OCI-LY1 (cell line): ENCODE data around the gene MACROD2.

ENCODE experiments used
- H2AFZ ChIP-seq: fragments of 200-600 bp; sonication (generic), shearing (Covaris generic); 2 replicates; pipeline ENCODE4 v1.6.0; 2014; ENCODE audit warnings: antibody characterized with exemption, mild to moderate bottlenecking, low read length
- H3F3A ChIP-seq: fragments of 200-600 bp; sonication (generic), shearing (Covaris generic); 2 replicates; pipeline ENCODE4 v1.6.0; 2014; ENCODE audit warnings: mild to moderate bottlenecking, antibody characterized with exemption, low read length, moderate library complexity; ENCODE audit not compliant: insufficient read depth
- H3K27ac ChIP-seq: fragments of 200-600 bp; sonication (generic); 2 replicates; pipeline ENCODE4 v1.5.1; 2014; ENCODE audit warnings: low read length, mixed run types, mild to moderate bottlenecking, low read depth; ENCODE audit not compliant: poor library complexity, severe bottlenecking
- H3K27me3 ChIP-seq: fragments of 200-600 bp; sonication (generic); 2 replicates; pipeline ENCODE4 v1.6.0; 2014; ENCODE audit warnings: antibody characterized with exemption, mild to moderate bottlenecking, low read length, moderate library complexity; ENCODE audit not compliant: insufficient read depth
- H3K36me3 ChIP-seq: fragments of 200-600 bp; sonication (generic); 2 replicates; pipeline ENCODE4 v1.6.1; 2014; ENCODE audit warnings: mild to moderate bottlenecking, antibody characterized with exemption, low read length, moderate library complexity, mixed read lengths; ENCODE audit not compliant: insufficient read depth
- H3K4me1 ChIP-seq: fragments of 200-600 bp; sonication (generic); 2 replicates; pipeline ENCODE4 v1.5.1; 2014; ENCODE audit warnings: mild to moderate bottlenecking, low read length, moderate library complexity; ENCODE audit not compliant: insufficient read depth, severe bottlenecking
- H3K4me2 ChIP-seq: fragments of 200-600 bp; sonication (generic), shearing (Covaris generic); 2 replicates; pipeline ENCODE4 v1.6.1; 2014; ENCODE audit warnings: low read length
- H3K4me3 ChIP-seq: fragments of 200-600 bp; sonication (generic); 2 replicates; pipeline ENCODE4 v1.5.1; 2014; ENCODE audit warnings: low read length, low read depth, mild to moderate bottlenecking, mixed read lengths; ENCODE audit not compliant: poor library complexity, severe bottlenecking
- H3K79me2 ChIP-seq: fragments of 200-600 bp; shearing (Covaris generic); 2 replicates; pipeline ENCODE4 v1.6.1; 2016; ENCODE audit warnings: mixed run types, low read length, mixed read lengths; ENCODE audit not compliant: insufficient read depth
- H3K9ac ChIP-seq: fragments of 200-600 bp; sonication (generic), shearing (Covaris generic); 2 replicates; pipeline ENCODE4 v1.6.1; 2014; ENCODE audit warnings: mild to moderate bottlenecking, low read length, mixed read lengths
- H3K9me2 ChIP-seq: fragments of 200-600 bp; sonication (generic), shearing (Covaris generic); 2 replicates; pipeline ENCODE4 v1.6.1; 2014; ENCODE audit warnings: low read depth, mild to moderate bottlenecking, low read length, mixed read lengths
- H3K9me3 ChIP-seq: fragments of 200-600 bp; shearing (Covaris generic); 2 replicates; pipeline ENCODE4 v1.6.1; 2014; ENCODE audit warnings: low read length, mixed read lengths
- H4K20me1 ChIP-seq: fragments of 200-600 bp; sonication (generic), shearing (Covaris generic); 2 replicates; pipeline ENCODE4 v1.6.0; 2016; ENCODE audit warnings: mild to moderate bottlenecking, low read length; ENCODE audit not compliant: insufficient read depth
- CTCF ChIP-seq: fragments of 200-600 bp; sonication (generic), shearing (Covaris generic); IDR thresholded peaks from 2 replicates; pipeline ENCODE4 v1.5.1; 2017; ENCODE audit warnings: mild to moderate bottlenecking, antibody characterized with exemption, low read length, moderate library complexity, mixed read lengths
- EZH2 ChIP-seq: fragments of 200-600 bp; sonication (generic), shearing (Covaris generic); IDR thresholded peaks from 2 replicates; pipeline ENCODE4 v1.8.0; 2017; ENCODE audit warnings: borderline replicate concordance, mixed run types, mild to moderate bottlenecking, antibody characterized with exemption, low read length, moderate library complexity, mixed read lengths

MACROD2 gene

GRCh38 chr20:14581731-14582130 is 586.4 kb downstream of the MACROD2 start:
- Histone ChIP-seq H3K4me1 (no peaks in the 10 kb centered on the region), H3K27ac (no peak overlapping the region), H3F3A (no peaks in the 10 kb centered on the region), H2AFZ (no peak overlapping the region), H3K79me2 (no peaks in the 10 kb centered on the region), H3K36me3 (no peaks in the 10 kb centered on the region), H3K4me2 (no peak overlapping the region), H3K4me3 (no peak overlapping the region), H3K9ac (no peak overlapping the region), H3K9me3 (no peaks in the 10 kb centered on the region), H3K9me2 (no peaks in the 10 kb centered on the region), H3K27me3 (no peaks in the 10 kb centered on the region), H4K20me1 (no peaks in the 10 kb centered on the region)
- TF ChIP-seq EZH2 = no peak
- TF ChIP-seq CTCF = no peak

DNA sequence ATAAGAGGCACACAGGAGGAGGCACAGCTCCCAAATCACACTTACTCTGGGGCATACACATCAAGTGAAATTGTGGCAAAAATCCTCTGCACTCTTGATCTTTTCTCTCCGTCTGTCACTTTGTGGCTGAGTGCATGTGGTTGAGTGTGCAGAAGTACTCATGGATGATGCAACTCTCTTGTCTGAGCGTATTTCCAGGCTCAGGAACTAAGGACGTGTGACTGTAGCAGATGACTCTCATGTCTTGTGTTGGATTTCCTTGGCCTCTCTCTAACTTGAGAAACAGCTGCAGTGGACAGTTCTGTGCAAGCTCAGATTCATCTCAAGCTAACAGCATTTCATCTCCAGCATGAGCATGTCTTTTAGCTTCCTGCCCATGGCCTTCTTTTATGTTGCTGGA is 587.5 kb downstream of the MACROD2 start:
- H3K9me2 ChIP-seq = no peaks in the 10 kb centered on the region
- H3K9me3 ChIP-seq = no peaks in the 10 kb centered on the region
- no peaks in the 10 kb centered on the region for H3K27me3 ChIP-seq
- no peak overlapping the region for H3K4me2 ChIP-seq
- no peaks in the 10 kb centered on the region for H3F3A ChIP-seq
- H3K4me1 ChIP-seq = no peaks in the 10 kb centered on the region
- no peak overlapping the region for H3K9ac ChIP-seq
- H3K27ac ChIP-seq = no peak overlapping the region
- H3K4me3 ChIP-seq = no peak overlapping the region
- no peaks in the 10 kb centered on the region for H3K79me2 ChIP-seq
- no peak overlapping the region for H2AFZ ChIP-seq
- no peak for TF ChIP-seq EZH2
- no peak for TF ChIP-seq CTCF
- no peaks in the 10 kb centered on the region for H4K20me1 ChIP-seq
- H3K36me3 ChIP-seq = no peaks in the 10 kb centered on the region

- Histone ChIP-seq H3K36me3 (no peaks in the 10 kb centered on the region), H3K9me3 (no peaks in the 10 kb centered on the region), H4K20me1 (no peaks in the 10 kb centered on the region), H3K4me1 (no peaks in the 10 kb centered on the region), H3K4me3 (no peak overlapping the region), H3K9ac (no peak overlapping the region), H3K9me2 (no peaks in the 10 kb centered on the region), H2AFZ (no peak overlapping the region), H3K79me2 (no peaks in the 10 kb centered on the region), H3K27me3 (no peaks in the 10 kb centered on the region), H3F3A (no peaks in the 10 kb centered on the region), H3K4me2 (no peak overlapping the region), H3K27ac (no peak overlapping the region)
- TF ChIP-seq EZH2 (no peak), CTCF (no peak)
These were observed 588.1 kb downstream of the MACROD2 start for GRCh38 chr20:14583413-14583812.
